ENCODE measurements around the gene ZNF99.
"Not testable (repeated sequence)": the region's sequence is repeated elsewhere in the genome, so short reads cannot be mapped to it uniquely, and the experiment has no call there.

ZNF99 gene

DNA sequence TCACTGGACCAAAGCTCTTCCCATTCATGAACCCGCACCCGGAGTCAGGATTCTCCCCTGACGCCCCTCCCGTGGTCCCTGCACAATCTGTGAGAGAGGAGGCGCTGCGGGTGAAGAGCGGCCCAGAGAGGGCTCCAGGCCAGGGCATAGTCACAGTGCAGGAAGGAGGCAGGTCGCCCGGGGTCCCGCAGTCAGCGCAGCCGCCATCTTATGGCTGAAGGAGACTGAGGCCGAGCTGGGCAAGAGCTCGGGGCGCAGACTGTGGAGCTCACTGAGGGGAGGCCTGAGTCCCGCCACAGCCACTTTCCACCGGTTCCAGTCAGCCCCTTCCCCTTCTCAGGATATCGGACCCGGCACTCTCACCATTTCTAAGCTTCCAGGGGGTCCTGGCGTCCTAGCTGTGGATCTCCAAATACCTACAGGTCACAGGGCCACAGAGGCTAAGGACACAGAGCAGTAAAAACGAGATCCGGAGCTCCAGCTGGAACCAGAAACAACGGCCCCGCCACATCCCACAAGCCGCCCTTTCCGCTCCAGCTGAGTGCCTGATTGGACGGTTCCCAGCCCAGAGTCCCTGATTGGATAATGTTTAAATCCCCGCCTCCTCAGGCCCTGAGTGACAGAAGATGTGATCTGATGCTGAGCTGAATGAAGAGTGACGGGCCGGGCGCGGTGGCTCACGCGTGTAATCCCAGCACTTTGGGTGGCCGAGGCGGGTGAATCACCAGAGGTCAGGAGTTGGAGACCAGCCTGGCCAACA is at the start of gene ZNF99:
Gene ZNF99 (minus strand): TSS at position 501 of the 760 bp plus-strand sequence. CDS start 135 bp downstream, at position 366.
- TF ChIP-seq CTCF (conservative IDR thresholded peaks at IDR 0.05), result no peak
- H3K27ac ChIP-seq, result no peak within 1 kb of the TSS

DNA sequence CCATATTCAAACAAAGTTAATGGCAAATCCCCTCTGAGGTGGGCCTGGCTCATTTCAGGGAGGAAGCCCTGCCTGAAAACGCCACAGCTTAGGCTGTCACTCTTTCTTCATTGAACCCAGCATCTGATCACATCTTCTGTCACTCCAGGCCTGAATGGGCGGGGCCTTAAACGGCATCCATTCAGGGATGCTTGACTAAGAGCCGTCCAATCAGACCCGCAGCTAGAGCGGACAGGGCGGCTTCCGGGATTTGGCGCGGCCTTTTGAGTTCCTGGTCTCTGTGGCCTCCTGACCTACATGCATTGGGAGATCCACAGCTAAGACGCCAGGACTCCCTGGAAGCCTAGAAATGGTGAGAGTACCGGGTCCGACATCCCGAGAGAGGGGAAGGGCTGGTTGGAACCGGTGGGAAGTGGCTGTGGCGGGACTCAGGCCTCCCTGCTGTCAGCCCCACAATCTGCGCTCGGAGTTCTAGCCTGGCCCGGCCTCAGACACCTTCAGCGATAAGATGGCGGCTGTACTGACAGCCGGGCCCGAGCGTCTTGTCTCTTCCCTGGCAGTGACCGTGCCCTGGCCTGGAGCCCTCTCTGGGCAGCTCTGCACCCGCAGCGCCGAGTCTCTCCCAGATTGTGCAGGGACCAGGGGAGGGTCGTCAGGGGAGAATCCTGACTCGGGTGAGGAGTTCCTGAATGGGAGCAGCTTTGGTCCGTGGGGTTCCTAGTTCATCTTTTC is 48.2 kb upstream of the ZNF99 start, which contains the start of gene ZNF723:
Gene ZNF723 (plus strand): TSS at position 261 of the 732 bp plus-strand sequence. CDS start 89 bp downstream, at position 350.
- no peak for TF ChIP-seq CTCF (conservative IDR thresholded peaks at IDR 0.05)
- no peak within 1 kb of the TSS for H3K27ac ChIP-seq

GRCh38 chr19:22831211-22831610 is 47.3 kb upstream of the ZNF99 start:
- H3K27ac ChIP-seq, result no peak overlapping the region
- no peak for TF ChIP-seq CTCF (conservative IDR thresholded peaks at IDR 0.05)

DNA sequence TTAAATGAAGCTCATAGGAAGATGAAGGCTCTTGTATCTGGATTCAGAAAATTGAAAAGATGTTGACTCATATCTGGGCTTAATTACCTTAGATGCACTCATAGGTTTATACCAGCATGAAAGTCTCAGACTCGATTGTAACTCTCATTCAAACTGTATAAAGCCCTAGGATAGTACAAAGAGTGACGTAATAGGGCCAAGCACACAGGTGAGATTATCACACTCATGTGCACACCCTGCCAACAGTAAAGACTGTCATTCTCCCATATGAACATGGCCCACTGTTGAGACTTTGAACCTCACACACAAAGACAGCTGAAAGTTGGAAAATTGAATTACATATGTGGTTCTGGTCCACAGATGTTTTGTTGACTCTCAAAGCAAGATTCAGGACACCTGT is 30.2 kb upstream of the ZNF99 start:
- no peak for TF ChIP-seq CTCF (conservative IDR thresholded peaks at IDR 0.05)
- no peak overlapping the region for H3K27ac ChIP-seq

- no peak overlapping the region for H3K27ac ChIP-seq
- TF ChIP-seq CTCF (conservative IDR thresholded peaks at IDR 0.05), result no peak
Observed at GRCh38 chr19:22807061-22807835, 23.3 kb upstream of the ZNF99 start.

DNA sequence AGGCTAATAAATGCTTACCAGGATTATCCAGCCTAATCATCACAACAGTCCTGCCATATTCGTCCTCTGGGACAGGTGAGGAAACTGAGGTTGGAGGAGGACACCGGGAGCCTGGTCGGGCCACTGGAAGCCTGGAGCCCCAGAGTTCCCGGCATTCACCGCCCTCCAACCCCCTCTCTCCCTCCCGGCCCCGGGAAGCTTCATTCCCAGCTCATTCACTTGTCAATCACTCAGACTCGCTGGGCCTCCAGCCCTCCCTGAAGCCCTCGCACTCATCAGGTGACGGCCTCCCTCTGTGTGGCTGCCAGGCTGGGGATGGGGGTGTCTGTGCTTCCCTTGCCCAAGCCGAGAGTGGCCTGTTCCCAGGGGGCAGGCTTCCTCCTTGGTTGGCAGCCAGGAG is 22.5 kb upstream of the ZNF99 start:
- no peak overlapping the region for H3K27ac ChIP-seq
- no peak for TF ChIP-seq CTCF (conservative IDR thresholded peaks at IDR 0.05)

GRCh38 chr19:22797040-22797439 is 13.1 kb upstream of the ZNF99 start:
- TF ChIP-seq CTCF (conservative IDR thresholded peaks at IDR 0.05), result no peak
- H3K27ac ChIP-seq, result no peak overlapping the region

DNA sequence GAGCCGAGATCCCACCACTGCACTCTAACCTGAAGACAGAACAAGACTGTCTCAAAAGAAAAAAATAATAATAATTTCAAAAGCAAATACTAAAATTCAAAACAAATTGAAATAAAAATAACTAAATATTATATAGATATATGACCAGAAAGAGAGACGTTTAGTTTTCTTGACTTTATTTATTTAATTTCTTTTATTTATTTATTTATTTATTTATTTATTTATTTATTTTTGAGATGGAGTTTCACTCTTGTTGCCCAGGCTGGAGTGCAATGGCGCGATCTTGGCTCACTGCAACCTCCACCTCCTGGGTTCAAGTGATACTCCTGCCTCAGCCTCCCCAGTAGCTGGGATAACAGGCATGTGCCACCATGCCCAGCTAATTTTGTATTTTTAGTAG is 8.9 kb upstream of the ZNF99 start:
- not testable (repeated sequence) for H3K27ac ChIP-seq
